Parietal lobe (tissue), 2 donors: ENCODE results near the gene TMEM213. TPM values are rescaled to one million over a fixed set of nuclear protein-coding genes. Genes with fewer than 3 reads are reported as not detected.

Source experiments
- small RNA-seq: library from RNA; depleted of rRNA; stranded (forward); fragments of <200 nt; gene quantifications from one replicate; pipeline ENCODE3, GENCODE V24; 2014; ENCODE audit warnings: low replicate concordance
- total RNA-seq: library from RNA; depleted of rRNA; stranded (reverse); fragments of >200 nt; gene quantifications from one replicate; pipeline ENCODE4 v1.2.3, GENCODE V29; 2014

Gene TMEM213
- not detected for total RNA-seq

GRCh38 chr7:138797715-138798320, at the start of gene TMEM213, which contains the start of gene ATP6V0A4:
TSS of gene TMEM213 (plus strand) at chr7:138797994. CDS start at chr7:138798105, 111 bp downstream.
TSS of gene ATP6V0A4 (minus strand) at chr7:138798196. CDS start at chr7:138771247, 26,949 bp downstream.

Small RNA genes within 50 kb of the gene (small RNA-seq; reads per million reads assigned to genes)
- gene RNU6-1272P = not detected

Other genes with a start within 250 kb of the TMEM213 start
- gene SVOPL, start 96.6 kb upstream of the TMEM213 start, total RNA-seq = 0.63 TPM
- 0.94 TPM for gene ATP6V0A4, start 202 bp downstream of the TMEM213 start, total RNA-seq
- gene KIAA1549, start 183.4 kb downstream of the TMEM213 start, total RNA-seq = 57.9 TPM
- 16.0 TPM for gene ZC3HAV1L, start 238.0 kb downstream of the TMEM213 start, total RNA-seq